Measurements from ENCODE around the gene HAL. TPM values are rescaled to one million over a fixed set of nuclear protein-coding genes. Genes with fewer than 3 reads are reported as not detected.
A peak's percentile ranks its signal among the peaks of the same experiment; 100 is the strongest.

HAL gene
- total RNA-seq, 4 donors from 2014 or later, result 1.3 to 1.9 TPM; not detected in 2

GRCh38 chr12:96035283-96036236 is 39.4 kb upstream of the HAL start, which contains the start of gene LTA4H:
Gene LTA4H (minus strand): TSS chr12:96035587. CDS start chr12:96035519, 68 bp downstream.
- Histone ChIP-seq H3K36me3 (no peaks in the 10 kb centered on the region), H3K27ac (peak within 1 kb of the TSS; percentile 74 to 87 (median 87)), H3K4me1 (peaks cover 14 to 17% of the 10 kb centered on the region in 2 donors), H3K9me3 (no peaks in the 10 kb centered on the region), H3K27me3 (no peaks in the 10 kb centered on the region), H3K4me3 (replicated peaks in 1 of 3) (peak within 1 kb of the TSS; percentile 67 to 75 (median 74))
- intact Hi-C loops (cut with DNase I), result no loop called here
- DNase-seq, result peak; percentile 98
- TF ChIP-seq, protein P1, sequence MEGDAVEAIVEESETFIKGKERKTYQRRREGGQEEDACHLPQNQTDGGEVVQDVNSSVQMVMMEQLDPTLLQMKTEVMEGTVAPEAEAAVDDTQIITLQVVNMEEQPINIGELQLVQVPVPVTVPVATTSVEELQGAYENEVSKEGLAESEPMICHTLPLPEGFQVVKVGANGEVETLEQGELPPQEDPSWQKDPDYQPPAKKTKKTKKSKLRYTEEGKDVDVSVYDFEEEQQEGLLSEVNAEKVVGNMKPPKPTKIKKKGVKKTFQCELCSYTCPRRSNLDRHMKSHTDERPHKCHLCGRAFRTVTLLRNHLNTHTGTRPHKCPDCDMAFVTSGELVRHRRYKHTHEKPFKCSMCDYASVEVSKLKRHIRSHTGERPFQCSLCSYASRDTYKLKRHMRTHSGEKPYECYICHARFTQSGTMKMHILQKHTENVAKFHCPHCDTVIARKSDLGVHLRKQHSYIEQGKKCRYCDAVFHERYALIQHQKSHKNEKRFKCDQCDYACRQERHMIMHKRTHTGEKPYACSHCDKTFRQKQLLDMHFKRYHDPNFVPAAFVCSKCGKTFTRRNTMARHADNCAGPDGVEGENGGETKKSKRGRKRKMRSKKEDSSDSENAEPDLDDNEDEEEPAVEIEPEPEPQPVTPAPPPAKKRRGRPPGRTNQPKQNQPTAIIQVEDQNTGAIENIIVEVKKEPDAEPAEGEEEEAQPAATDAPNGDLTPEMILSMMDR (IDR thresholded peaks at IDR 0.05), result no peak
- TF ChIP-seq POLR2A (IDR thresholded peaks at IDR 0.05), result peak; percentile 52 to 97
- 0 to 1% methylated on average over 55 of the region's 55 CpGs for WGBS, 2 donors

DNA sequence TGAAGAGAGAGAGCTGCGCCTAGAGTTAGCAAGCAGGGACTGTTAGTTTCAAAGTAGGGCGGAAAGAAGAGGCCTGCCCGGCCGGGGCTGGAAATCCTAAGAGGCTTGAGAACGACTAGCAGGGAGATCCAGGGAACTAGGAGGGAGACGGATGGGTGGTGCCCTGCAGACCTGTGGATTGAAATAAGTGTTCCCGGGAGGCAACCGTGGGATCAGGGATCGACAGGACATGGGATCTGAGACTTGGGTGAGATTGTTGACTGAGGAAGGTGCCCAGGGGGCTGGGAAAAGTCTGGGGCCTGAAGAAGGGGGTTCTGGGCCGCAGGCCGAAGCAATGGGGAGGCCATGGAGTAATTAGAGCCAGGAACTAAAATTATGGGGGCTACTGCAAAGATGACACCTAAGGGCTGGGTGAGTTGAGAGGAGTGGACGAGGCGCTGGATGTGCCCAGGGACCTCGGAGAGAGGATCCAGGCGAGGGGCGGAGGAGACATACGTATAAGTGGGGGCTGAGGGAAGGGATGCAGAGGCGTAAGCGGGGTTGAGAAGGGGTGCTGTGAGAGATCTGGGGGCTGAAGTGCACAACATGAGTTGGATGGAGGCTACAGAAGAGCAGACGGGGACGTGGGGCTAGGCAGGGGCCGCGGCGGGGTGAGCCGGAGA is 38.6 kb upstream of the HAL start:
- WGBS, 2 donors, result 3 to 4% methylated on average over 25 of the region's 25 CpGs
- intact Hi-C loops (cut with DNase I), result no loop called here
- TF ChIP-seq, protein P1 (IDR thresholded peaks at IDR 0.05), result no peak
- TF ChIP-seq POLR2A (IDR thresholded peaks at IDR 0.05), result no peak

GRCh38 chr12:96033549-96034389 is 37.6 kb upstream of the HAL start:
- no peak for DNase-seq
- TF ChIP-seq, protein P1 (IDR thresholded peaks at IDR 0.05), result no peak
- no peak for TF ChIP-seq POLR2A (IDR thresholded peaks at IDR 0.05)
- H3K4me1 ChIP-seq, result peaks cover 14 to 17% of the 10 kb centered on the region in 2 donors
- intact Hi-C loops (cut with DNase I), result no loop called here
- 73 to 74% methylated on average over 7 of the region's 7 CpGs for WGBS, 2 donors
- H3K9me3 ChIP-seq, result no peaks in the 10 kb centered on the region
- H3K27ac ChIP-seq, result peak overlapping the region in 1 of 3 donors; percentile 87
- H3K27me3 ChIP-seq, result no peaks in the 10 kb centered on the region
- no peak overlapping the region for H3K4me3 ChIP-seq (replicated peaks in 1 of 3)
- no peaks in the 10 kb centered on the region for H3K36me3 ChIP-seq

More for the DNA sequence above, 38.6 kb upstream of the HAL start:
- Histone ChIP-seq H3K27ac (peak overlapping the region; percentile 74 to 87 (median 87)), H3K36me3 (no peaks in the 10 kb centered on the region), H3K27me3 (no peaks in the 10 kb centered on the region), H3K4me3 (replicated peaks in 1 of 3) (peak overlapping the region; percentile 67 to 75 (median 74)), H3K9me3 (no peaks in the 10 kb centered on the region), H3K4me1 (peaks cover 14 to 17% of the 10 kb centered on the region in 2 donors)
- DNase-seq, result peak; percentile 50 to 52

- H3K9me3 ChIP-seq, result no peaks in the 10 kb centered on the region
- DNase-seq, result no peak
- H3K36me3 ChIP-seq, result no peaks in the 10 kb centered on the region
- TF ChIP-seq, protein P1 (IDR thresholded peaks at IDR 0.05), result no peak
- TF ChIP-seq POLR2A (IDR thresholded peaks at IDR 0.05), result no peak
- intact Hi-C loops (cut with DNase I), result no loop called here
- no peaks in the 10 kb centered on the region for H3K27me3 ChIP-seq
- H3K27ac ChIP-seq, result no peak overlapping the region
- 91 to 94% methylated on average over 2 of the region's 2 CpGs for WGBS, 2 donors
- H3K4me3 ChIP-seq (replicated peaks in 1 of 3), result no peak overlapping the region
- peaks cover 14 to 17% of the 10 kb centered on the region in 2 donors for H3K4me1 ChIP-seq
Measured at GRCh38 chr12:96029826-96030225, 33.7 kb upstream of the HAL start.
